ENCODE measurements around the gene STT3B.

STT3B gene

DNA sequence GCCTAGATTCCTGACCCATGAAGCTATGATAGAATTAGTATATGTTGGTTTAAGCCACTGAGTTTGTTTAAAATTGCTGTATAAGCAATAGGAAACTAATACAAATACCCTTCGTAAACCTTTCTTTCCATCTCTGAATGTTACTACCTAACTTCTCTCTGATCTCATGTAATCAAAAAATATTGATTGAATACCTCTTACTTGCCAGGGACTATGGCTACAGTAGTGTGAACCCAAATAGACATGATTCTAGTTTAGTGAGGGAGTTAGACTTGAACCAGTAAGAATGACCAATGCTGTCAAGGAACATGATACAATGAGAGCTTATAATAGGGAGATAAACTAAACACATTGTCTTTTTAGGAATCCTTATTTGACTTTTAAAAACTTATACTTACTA, 19.4 kb downstream of the STT3B start:
- no peak for DNase-seq (ENCODE audit: low spot score)

DNA sequence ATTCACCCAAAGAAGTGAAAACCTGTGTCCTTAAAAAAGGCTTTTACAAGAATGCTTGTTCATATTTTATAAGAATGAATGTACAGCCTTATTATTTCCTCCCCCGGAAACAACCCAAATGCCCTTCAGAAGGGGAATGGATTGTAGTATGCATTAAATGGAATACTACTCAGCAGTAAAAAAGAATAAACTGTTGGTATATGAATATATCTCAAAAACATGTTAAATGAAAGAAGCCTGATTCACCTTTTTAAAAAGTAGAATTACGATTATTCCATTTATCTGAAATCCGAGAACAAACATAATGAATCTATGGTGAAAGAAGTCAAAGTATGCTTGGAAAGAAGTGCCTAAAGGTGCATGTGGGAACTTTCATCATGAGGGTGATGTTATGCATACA, 20.5 kb downstream of the STT3B start:
- no peak for DNase-seq (ENCODE audit: low spot score)

- DNase-seq (ENCODE audit: low spot score): no peak
Measured at GRCh38 chr3:31555204-31555603, 22.5 kb downstream of the STT3B start.

DNA sequence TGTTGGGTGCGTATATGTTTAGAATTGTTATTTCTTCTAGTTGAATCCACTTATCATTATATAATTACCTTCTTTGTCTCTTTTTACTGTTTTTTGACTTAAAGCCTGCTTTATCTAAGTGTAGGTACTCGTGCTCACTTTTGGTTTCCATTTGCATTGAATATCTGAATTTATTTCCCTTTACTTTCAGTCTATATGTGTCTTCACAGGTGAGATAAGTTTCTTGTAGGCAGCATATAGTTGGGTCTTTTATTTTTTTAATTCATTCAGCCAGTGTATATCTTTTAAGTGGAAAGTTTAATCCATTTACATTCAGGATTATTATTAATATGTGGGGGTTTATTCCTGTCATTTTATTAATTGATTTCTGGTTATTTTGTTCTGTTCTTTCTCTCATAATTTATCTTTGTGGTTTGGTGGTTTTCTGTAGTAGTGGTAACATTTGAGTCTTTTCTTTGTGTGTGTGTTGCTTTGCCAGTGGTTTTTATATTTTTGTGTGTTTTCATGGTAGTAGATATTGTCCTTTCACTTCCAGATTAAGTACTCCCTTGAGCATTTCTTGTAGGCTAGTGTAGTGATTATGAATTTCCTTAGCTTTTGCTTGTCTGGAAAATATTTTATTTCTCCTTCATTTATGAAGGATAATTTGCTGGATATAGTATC, 27.3 kb downstream of the STT3B start:
- DNase-seq (ENCODE audit: low spot score): no peak

DNA sequence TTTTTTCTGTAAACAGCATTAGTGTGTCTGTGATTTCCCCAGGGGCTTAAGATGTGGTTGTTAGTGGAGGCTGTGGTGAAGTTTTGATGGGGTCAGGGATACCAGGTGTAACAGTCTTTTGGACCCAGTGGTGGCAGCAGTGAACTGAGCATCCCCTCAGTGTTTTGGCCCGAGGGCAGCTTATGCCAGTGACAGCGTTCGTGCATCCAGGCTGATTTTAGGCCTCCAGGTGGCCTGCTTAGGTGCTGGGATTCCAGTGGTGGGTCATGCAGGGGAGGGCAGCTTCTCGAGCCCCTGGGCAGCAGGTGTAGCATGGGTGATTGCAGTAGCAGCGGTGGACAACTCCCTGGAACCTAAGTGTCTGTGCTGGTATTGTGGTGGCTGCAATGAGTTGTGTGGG, 29.2 kb downstream of the STT3B start:
- DNase-seq (ENCODE audit: low spot score): no peak

DNA sequence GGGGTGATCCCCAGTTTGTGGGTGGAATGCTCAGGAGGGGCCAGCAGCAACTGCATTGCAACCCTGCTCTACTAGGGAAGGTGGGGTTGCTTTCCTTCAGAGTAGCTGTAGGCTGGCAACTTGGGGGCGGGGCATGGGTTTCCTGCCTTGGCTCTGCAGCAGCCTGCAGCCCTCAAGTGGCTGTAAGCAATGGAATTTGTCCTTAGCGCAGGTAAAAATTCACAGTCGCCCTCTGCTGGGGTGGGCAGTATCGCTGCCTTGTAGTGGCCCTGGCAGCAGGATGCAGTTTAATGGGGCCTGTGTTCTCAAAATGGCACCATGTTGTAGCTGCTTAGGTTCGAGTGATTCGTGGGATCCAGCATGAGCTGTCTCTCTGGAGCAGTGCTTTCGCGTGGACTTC, 29.8 kb downstream of the STT3B start:
- DNase-seq (ENCODE audit: low spot score): no peak

DNA sequence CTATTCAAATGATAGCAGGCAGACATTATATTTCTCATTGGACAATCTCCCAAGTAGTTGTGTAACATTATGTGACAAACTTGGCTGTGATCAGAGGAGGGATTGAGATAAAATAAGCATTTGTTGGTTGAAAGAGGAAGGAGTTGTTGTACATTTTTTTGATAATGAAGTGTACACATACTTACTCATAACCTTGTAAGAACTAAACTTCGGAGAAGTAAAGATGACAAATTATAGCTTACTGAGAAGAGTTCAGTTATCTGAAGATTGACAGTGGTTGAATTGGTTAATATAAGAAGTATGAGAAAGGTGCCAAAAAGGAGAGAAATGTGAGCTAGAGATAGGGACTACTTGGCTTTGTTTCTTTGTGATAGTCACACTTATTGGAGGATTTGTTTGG, 32.6 kb downstream of the STT3B start:
- no peak for DNase-seq (ENCODE audit: low spot score)

DNA sequence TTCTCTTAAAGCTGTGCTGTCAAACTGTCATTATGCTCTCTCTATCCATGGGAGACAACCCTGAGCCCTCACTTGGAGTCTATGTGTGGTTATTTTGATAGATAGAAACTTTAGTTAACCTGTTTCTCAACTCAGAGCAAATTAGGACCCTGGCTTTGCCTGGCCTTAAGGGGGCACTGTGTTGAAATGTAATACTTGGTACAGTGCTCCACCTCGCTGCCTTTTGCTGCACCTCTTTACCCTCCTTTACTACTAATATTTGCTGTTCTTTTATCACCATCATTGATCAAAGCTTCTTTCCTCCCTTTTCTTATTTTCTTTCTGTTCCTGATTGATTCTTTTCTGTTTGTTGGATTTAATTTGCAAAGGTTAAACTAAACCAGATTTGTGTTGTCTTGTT, 34.3 kb downstream of the STT3B start:
- no peak for DNase-seq (ENCODE audit: low spot score)

DNA sequence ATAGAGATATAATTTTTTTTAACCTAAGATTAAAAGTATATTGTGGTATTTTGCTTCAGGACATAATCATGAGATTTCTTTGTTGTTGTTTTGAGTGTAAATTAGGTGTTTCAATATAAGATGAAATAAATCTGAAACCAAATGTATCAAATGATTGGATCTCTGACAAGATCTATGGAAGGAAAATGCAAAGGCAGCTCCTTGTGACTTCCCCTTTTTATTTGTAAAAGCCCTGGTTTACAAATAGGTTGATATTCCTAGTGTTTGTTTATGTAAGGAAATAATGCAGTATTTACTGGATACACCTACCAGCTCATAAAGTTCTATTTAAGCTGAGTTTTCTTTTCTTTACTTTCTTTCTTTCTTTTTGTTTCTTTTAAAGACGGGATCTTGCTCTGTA, 35.9 kb downstream of the STT3B start:
- no peak for DNase-seq (ENCODE audit: low spot score)

DNA sequence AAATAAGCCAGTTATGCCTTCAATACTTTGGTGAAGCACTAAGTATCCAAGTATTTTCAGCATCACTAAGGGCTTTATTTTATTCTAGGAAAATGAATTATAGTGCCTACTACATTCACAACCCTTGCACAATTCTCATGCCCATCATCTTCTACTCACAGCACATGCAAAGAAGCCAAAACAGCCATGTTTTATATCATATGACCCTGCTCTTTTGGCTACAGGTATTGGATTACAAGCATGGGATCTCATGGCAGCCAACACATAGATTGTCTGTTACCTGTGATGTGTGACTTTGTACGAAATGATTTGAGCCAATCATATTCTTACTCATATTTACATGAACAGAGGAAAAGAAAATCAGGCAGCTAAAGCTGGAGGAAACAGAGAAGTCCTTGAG, 38.6 kb downstream of the STT3B start:
- DNase-seq (ENCODE audit: low spot score): no peak

DNA sequence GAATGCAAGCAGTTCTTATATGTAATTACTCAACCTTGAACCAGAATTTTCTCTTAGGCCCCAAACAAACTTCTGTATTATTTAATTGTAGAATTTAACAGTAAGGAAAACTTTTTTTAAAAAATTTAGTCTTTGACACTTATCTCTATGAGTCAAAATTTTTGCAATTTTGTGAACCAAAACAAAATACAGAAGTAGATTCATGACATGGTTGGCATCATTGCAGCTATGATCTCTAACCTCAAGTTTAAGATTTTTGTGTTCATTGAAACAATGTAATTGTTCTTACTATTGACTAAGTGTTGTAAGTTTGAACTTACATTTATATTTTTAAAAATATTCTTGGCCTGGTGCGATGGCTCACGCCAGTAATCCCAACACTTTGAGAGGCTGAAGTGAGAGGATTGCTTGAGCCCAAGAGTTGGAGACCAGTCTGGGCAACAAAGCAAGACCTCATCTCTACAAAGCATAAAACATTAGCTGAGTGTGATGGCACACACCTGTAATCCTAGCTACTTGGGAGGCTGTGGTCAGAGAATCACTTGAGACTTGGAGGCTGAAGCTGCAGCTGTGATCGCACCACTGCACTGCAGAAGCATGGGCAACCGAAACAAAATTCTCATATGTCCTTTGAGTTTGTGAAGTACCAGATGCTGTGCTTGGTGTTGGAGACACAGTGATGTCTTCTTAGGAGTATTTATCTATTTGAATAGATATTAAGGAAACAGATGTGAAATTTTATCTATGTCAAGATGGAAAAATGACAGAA, 39.7 kb downstream of the STT3B start:
- no peak for DNase-seq (ENCODE audit: low spot score)

GRCh38 chr3:31573036-31573779, 40.5 kb downstream of the STT3B start:
- DNase-seq (ENCODE audit: low spot score): no peak

DNA sequence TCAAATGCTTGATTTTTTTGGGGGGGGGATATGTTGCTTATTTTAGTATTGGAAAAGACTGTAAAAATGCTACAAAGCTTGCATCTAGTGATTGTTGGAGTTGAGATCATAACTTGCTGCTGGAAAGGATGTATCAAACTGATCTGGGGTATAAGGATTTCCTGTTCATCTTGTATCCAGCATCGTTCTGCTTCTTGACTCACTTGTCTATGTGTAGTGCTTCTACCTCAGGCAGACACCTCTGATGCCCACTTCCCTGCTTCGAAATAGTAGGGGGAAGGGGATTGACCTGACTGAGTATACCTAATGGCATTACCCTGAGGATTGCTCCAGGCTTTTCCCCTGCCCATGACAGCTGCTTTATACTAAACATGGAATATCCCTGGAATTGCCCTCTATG, 42.7 kb downstream of the STT3B start:
- DNase-seq (ENCODE audit: low spot score): peak; percentile 12

- no peak for DNase-seq (ENCODE audit: low spot score)
Measured at GRCh38 chr3:31576521-31576920, 43.8 kb downstream of the STT3B start.

- DNase-seq (ENCODE audit: low spot score): no peak
Measured at GRCh38 chr3:31577232-31577631, 44.5 kb downstream of the STT3B start.

GRCh38 chr3:31579828-31580227, 47.1 kb downstream of the STT3B start:
- no peak for DNase-seq (ENCODE audit: low spot score)

GRCh38 chr3:31580645-31581044, 47.9 kb downstream of the STT3B start:
- DNase-seq (ENCODE audit: low spot score): no peak

DNA sequence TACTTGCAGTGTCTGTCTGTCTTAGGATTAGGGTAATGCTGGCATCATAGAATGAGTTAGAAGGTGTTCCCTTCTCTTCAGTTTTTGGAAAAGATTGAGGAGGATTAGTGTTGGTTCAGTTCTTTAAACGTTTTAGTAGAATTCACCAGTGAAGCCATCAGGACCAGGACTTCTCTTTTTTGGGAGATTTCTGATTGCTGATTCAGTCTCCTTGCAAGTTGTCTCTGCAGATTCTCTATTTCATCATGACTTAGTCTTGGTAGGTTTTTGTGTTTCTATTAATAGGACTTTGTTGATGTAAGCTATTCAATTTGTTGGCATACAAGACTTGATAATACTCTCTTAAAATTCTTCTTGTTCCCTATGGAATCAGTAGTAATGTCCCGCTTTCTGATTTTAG, 48.9 kb downstream of the STT3B start:
- no peak for DNase-seq (ENCODE audit: low spot score)

DNA sequence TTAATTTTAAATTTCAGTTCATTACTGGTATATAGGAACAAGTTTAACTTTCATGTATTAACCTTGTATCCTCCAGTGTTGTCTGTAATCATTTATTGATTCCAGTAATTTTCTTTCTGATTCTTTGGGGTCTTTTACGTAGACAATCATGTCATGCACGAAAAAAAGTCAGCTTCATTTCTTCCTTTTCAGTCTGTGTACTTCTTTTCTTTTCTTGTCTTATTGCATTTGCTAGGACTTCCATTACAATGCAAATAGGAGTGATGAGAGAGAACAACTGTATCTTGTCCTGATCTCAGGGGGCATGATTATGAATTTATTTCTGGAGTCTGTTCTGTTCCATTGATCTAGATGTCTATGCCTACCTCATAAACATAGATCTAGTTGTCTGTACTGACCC, 56.5 kb downstream of the STT3B start:
- no peak for DNase-seq (ENCODE audit: low spot score)

- no peak for DNase-seq (ENCODE audit: low spot score)
Measured at GRCh38 chr3:31590650-31591049, 57.9 kb downstream of the STT3B start.

DNA sequence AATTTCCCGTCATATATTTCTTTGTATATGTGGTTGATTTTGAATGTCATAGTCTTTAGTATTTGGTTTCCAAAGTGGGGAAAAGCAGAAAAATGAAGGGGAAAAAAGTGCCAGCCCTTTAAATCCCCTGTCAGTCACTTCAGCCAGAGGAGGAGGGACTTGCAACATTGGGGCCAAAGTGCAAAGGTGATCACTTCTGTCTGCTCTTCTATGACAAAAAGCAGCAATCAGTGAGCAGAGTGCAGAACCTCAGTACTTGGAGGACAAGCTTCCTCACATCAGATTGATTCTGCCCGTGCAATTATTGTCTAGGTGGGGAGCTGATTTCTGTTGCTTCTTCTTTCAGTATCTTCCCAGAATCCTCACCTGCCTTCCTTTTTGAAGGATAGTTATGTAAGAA, 60.0 kb downstream of the STT3B start:
- no peak for DNase-seq (ENCODE audit: low spot score)

GRCh38 chr3:31596176-31596575, 63.5 kb downstream of the STT3B start:
- DNase-seq (ENCODE audit: low spot score): no peak

DNA sequence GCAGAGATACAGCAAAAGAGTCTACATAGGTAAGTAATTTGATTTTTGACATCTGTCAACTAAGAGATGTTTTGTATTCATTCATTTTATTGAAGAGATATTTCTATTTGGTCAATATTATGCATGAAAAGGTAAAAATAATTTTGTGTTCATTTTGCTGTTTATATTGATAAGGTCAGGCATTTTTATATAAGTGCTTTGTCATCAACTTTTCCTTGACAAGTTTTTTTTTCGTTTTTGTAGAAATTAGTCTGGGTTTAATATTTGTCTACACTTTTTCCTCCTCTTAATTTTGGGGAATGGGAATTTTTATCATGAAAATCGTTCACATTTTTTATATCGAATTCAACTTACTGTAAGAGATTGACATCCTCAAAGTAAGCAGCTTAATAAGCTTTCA, 67.7 kb downstream of the STT3B start:
- no peak for DNase-seq (ENCODE audit: low spot score)
